Measurements from ENCODE around the gene DEF6. TPM values are rescaled to one million over a fixed set of nuclear protein-coding genes. Genes with fewer than 3 reads are reported as not detected.

The DEF6 gene
- total RNA-seq, 1 donor from 2014 or later: 2.2 TPM

GRCh38 chr6:35292494-35292893, 5.1 kb upstream of the DEF6 start:
- no peaks in the 10 kb centered on the region for H3K27me3 Mint-ChIP-seq (ENCODE audit: low read depth, unreplicated experiment)
- Histone ChIP-seq H2AFZ (ENCODE audit: low read depth, low read length) (no peak overlapping the region), H3K4me1 (ENCODE audit: insufficient read depth, low read length) (peaks cover 9% of the 10 kb centered on the region), H3K79me2 (ENCODE audit: insufficient read depth, low read length) (no peaks in the 10 kb centered on the region), H3K9ac (ENCODE audit: low read length) (no peak overlapping the region), H3K36me3 (ENCODE audit: insufficient read depth, low read length) (no peaks in the 10 kb centered on the region), H3K4me2 (ENCODE audit: low read length) (no peak overlapping the region), H3K9me3 (ENCODE audit: insufficient read depth, low read depth, low read length) (no peaks in the 10 kb centered on the region), H4K20me1 (ENCODE audit: insufficient read depth, low read length) (no peaks in the 10 kb centered on the region), H3K27me3 (ENCODE audit: insufficient read depth, low read length) (no peaks in the 10 kb centered on the region), H3K4me3 (ENCODE audit: insufficient read depth, low read depth, low read length) (no peak overlapping the region), H3K27ac (ENCODE audit: low read depth, low read length) (no peak overlapping the region)
- peaks cover 47% of the 10 kb centered on the region for H3K36me3 Mint-ChIP-seq (ENCODE audit: low read depth, unreplicated experiment)
- FAIRE-seq (no peak), DNase-seq (ENCODE audit: low read depth) (no peak)
- H3K4me1 Mint-ChIP-seq (ENCODE audit: low read depth, unreplicated experiment): no peaks in the 10 kb centered on the region
- no peaks in the 10 kb centered on the region for H3K9me3 Mint-ChIP-seq (ENCODE audit: unreplicated experiment)
- TF ChIP-seq, protein P1, sequence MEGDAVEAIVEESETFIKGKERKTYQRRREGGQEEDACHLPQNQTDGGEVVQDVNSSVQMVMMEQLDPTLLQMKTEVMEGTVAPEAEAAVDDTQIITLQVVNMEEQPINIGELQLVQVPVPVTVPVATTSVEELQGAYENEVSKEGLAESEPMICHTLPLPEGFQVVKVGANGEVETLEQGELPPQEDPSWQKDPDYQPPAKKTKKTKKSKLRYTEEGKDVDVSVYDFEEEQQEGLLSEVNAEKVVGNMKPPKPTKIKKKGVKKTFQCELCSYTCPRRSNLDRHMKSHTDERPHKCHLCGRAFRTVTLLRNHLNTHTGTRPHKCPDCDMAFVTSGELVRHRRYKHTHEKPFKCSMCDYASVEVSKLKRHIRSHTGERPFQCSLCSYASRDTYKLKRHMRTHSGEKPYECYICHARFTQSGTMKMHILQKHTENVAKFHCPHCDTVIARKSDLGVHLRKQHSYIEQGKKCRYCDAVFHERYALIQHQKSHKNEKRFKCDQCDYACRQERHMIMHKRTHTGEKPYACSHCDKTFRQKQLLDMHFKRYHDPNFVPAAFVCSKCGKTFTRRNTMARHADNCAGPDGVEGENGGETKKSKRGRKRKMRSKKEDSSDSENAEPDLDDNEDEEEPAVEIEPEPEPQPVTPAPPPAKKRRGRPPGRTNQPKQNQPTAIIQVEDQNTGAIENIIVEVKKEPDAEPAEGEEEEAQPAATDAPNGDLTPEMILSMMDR (IDR thresholded peaks at IDR 0.05; ENCODE audit: insufficient read depth, low read depth, low read length): no peak
- no peak for TF ChIP-seq EZH2 (IDR thresholded peaks at IDR 0.05; ENCODE audit: insufficient read depth, low read length)
- no peak overlapping the region for H3K27ac Mint-ChIP-seq (ENCODE audit: unreplicated experiment)
- no peak overlapping the region for H3K4me3 Mint-ChIP-seq (ENCODE audit: unreplicated experiment)

- DNase-seq (ENCODE audit: low read depth) (no peak), FAIRE-seq (no peak)
- Mint-ChIP-seq H3K36me3 (ENCODE audit: low read depth, unreplicated experiment) (peaks cover 46% of the 10 kb centered on the region), H3K9me3 (ENCODE audit: unreplicated experiment) (no peaks in the 10 kb centered on the region), H3K27ac (ENCODE audit: unreplicated experiment) (no peak overlapping the region), H3K4me3 (ENCODE audit: unreplicated experiment) (no peak overlapping the region), H3K27me3 (ENCODE audit: low read depth, unreplicated experiment) (no peaks in the 10 kb centered on the region), H3K4me1 (ENCODE audit: low read depth, unreplicated experiment) (no peaks in the 10 kb centered on the region)
- Histone ChIP-seq H3K4me3 (ENCODE audit: insufficient read depth, low read depth, low read length) (no peak overlapping the region), H4K20me1 (ENCODE audit: insufficient read depth, low read length) (no peaks in the 10 kb centered on the region), H3K27me3 (ENCODE audit: insufficient read depth, low read length) (no peaks in the 10 kb centered on the region), H3K36me3 (ENCODE audit: insufficient read depth, low read length) (no peaks in the 10 kb centered on the region), H3K9me3 (ENCODE audit: insufficient read depth, low read depth, low read length) (no peaks in the 10 kb centered on the region), H3K4me2 (ENCODE audit: low read length) (no peak overlapping the region), H3K27ac (ENCODE audit: low read depth, low read length) (no peak overlapping the region), H2AFZ (ENCODE audit: low read depth, low read length) (no peak overlapping the region), H3K79me2 (ENCODE audit: insufficient read depth, low read length) (no peaks in the 10 kb centered on the region), H3K4me1 (ENCODE audit: insufficient read depth, low read length) (peaks cover 12% of the 10 kb centered on the region), H3K9ac (ENCODE audit: low read length) (no peak overlapping the region)
- TF ChIP-seq, protein P1 (IDR thresholded peaks at IDR 0.05; ENCODE audit: insufficient read depth, low read depth, low read length): no peak
- TF ChIP-seq EZH2 (IDR thresholded peaks at IDR 0.05; ENCODE audit: insufficient read depth, low read length): no peak
Measured at GRCh38 chr6:35293681-35294080, 3.9 kb upstream of the DEF6 start.

DNA sequence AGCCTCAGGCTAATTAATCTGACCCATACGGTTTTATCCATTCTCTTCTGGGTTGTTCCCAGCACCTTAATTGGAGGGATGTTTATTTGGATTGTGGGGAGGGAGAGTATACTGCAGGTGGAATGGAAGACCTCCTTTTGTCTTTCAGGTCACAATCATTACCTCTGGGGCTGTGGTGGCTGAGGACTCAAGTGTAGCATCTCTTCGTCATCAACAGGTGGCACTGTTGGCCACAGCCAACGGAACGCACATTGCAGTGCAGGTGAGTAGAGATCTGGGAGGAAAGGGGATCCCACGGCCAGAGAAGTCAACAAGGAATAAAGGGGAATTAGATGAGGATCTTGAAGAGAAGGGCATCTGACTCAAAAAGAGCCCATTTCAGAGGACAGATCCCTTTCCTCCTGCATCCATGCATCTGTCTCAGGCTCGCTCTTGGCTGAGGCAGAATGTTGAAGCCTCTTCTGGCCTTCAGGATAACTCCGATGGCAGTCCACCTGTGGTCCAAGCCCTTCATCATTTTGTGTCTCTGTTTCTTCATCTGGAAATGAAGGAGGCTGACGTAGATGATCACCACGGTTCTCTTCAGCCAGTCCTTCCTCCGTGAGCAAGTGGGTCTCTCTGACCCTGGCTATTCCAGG, 3.2 kb upstream of the DEF6 start:
- no peaks in the 10 kb centered on the region for H4K20me1 ChIP-seq (ENCODE audit: insufficient read depth, low read length)
- H2AFZ ChIP-seq (ENCODE audit: low read depth, low read length): no peak overlapping the region
- H3K9me3 ChIP-seq (ENCODE audit: insufficient read depth, low read depth, low read length): no peaks in the 10 kb centered on the region
- TF ChIP-seq, protein P1 (IDR thresholded peaks at IDR 0.05; ENCODE audit: insufficient read depth, low read depth, low read length): peak; percentile 68
- TF ChIP-seq EZH2 (IDR thresholded peaks at IDR 0.05; ENCODE audit: insufficient read depth, low read length): no peak
- no peak overlapping the region for H3K27ac ChIP-seq (ENCODE audit: low read depth, low read length)
- H3K4me3 ChIP-seq (ENCODE audit: insufficient read depth, low read depth, low read length): no peak overlapping the region
- H3K9ac ChIP-seq (ENCODE audit: low read length): no peak overlapping the region
- FAIRE-seq (no peak), DNase-seq (ENCODE audit: low read depth) (no peak)
- H3K79me2 ChIP-seq (ENCODE audit: insufficient read depth, low read length): no peaks in the 10 kb centered on the region
- no peak overlapping the region for H3K4me2 ChIP-seq (ENCODE audit: low read length)
- H3K36me3 ChIP-seq (ENCODE audit: insufficient read depth, low read length): no peaks in the 10 kb centered on the region
- peaks cover 12% of the 10 kb centered on the region for H3K4me1 ChIP-seq (ENCODE audit: insufficient read depth, low read length)
- Mint-ChIP-seq H3K36me3 (ENCODE audit: low read depth, unreplicated experiment) (peaks cover 42% of the 10 kb centered on the region), H3K27ac (ENCODE audit: unreplicated experiment) (peak overlapping the region; percentile 20), H3K27me3 (ENCODE audit: low read depth, unreplicated experiment) (no peaks in the 10 kb centered on the region), H3K4me3 (ENCODE audit: unreplicated experiment) (no peak overlapping the region), H3K4me1 (ENCODE audit: low read depth, unreplicated experiment) (no peaks in the 10 kb centered on the region), H3K9me3 (ENCODE audit: unreplicated experiment) (no peaks in the 10 kb centered on the region)
- no peaks in the 10 kb centered on the region for H3K27me3 ChIP-seq (ENCODE audit: insufficient read depth, low read length)
